HT1080 (cell line): ENCODE measurements around the gene PBX2. TPM values are rescaled to one million over a fixed set of nuclear protein-coding genes. Genes with fewer than 3 reads are reported as not detected.
"Not testable (repeated sequence)": the region's sequence is repeated elsewhere in the genome, so short reads cannot be mapped to it uniquely, and the experiment has no call there.

Source experiments
- DNase-seq: peaks from one replicate; pipeline ENCODE4 v3.0.0-alpha.2; 2015; ENCODE audit warnings: low read depth
- polyA plus RNA-seq, 2 experiments: library from polyadenylated mRNA; depleted of rRNA; stranded (reverse); fragments of >200 nt; gene quantifications; 2 replicates each; pipeline ENCODE4 v1.2.3, GENCODE V29; 2015
- total RNA-seq: library from RNA; depleted of rRNA; stranded (reverse); fragments of >200 nt; shearing (Covaris generic); gene quantifications from 2 replicates; pipeline ENCODE4 v1.2.3, GENCODE V29; 2014; rRNA removed

Gene PBX2
- total RNA-seq: 28.9 and 31.4 TPM in 2 replicates
- 43.3 and 47.1 TPM in 2 replicates for polyA plus RNA-seq (2015; cell fraction: cytosol; rRNA removed)
- 126 and 127 TPM in 2 replicates for polyA plus RNA-seq (2015; cell fraction: nucleus; rRNA removed)

- peak; percentile 82 for DNase-seq
These were observed at the start of gene PBX2 for GRCh38 chr6:32190054-32190851. Gene PBX2, minus strand, starts transcription at chr6:32190202. Its CDS starts 287 bp downstream, at chr6:32189915.

- DNase-seq: no peak
These were observed 49.5 kb upstream of the PBX2 start for GRCh38 chr6:32239462-32239861.

GRCh38 chr6:32234934-32235333, 44.9 kb upstream of the PBX2 start:
- DNase-seq: no peak

- no peak for DNase-seq
These were observed 36.4 kb upstream of the PBX2 start for GRCh38 chr6:32226434-32226833.

GRCh38 chr6:32224696-32225095, 34.7 kb upstream of the PBX2 start:
- no peak for DNase-seq

DNA sequence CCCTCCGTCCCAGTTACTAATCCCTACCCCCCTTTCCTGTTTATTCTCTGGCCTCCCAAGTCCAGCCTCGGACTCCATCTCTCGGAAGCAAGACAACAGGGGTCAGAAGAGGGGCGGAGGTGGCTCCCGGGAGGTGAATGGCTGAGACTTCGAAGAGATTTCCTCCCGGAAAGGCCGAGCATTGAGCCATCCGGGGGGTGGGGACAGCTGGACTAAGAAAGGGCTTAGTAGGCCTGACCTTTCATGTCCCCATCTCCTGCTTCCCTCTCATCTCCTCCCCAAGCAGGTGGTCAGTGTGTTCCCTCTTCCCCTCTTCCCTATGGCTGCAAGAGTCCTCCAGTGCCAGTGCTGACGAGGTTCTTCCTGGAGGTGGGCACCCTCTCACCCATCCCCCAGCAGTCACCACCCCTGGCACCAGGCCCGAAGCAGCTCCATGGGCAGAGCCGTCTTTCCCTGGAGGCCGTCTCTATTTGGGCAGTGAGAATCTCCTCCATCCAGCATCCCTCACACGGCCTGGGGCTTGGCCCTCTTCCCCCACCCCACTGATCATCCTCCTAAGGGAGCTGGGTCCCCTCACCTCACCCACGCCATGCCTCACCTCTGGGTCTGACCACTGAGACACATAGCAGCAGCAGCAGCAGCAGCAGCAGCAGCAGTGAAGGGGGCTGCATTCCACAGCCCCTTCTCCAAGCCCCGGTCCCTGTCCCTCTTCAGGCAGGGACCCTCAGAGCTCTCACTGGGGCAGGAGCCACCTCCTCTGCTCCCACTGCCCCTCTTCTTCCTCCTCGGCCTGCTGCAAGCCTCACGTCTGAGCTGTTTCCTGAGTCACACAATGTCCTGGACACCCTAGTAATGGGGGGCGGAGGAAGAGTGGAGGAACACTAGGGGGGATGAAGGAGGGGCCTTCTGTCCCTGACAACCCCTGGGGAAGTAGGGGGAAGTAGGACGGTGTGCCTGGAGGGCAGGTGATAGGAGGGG, 33.5 kb upstream of the PBX2 start, which contains the start of gene NOTCH4:
Gene NOTCH4, minus strand, starts transcription at position 810 of the 978 bp plus-strand sequence. Its CDS starts 139 bp downstream, at position 671.
- DNase-seq: no peak

DNA sequence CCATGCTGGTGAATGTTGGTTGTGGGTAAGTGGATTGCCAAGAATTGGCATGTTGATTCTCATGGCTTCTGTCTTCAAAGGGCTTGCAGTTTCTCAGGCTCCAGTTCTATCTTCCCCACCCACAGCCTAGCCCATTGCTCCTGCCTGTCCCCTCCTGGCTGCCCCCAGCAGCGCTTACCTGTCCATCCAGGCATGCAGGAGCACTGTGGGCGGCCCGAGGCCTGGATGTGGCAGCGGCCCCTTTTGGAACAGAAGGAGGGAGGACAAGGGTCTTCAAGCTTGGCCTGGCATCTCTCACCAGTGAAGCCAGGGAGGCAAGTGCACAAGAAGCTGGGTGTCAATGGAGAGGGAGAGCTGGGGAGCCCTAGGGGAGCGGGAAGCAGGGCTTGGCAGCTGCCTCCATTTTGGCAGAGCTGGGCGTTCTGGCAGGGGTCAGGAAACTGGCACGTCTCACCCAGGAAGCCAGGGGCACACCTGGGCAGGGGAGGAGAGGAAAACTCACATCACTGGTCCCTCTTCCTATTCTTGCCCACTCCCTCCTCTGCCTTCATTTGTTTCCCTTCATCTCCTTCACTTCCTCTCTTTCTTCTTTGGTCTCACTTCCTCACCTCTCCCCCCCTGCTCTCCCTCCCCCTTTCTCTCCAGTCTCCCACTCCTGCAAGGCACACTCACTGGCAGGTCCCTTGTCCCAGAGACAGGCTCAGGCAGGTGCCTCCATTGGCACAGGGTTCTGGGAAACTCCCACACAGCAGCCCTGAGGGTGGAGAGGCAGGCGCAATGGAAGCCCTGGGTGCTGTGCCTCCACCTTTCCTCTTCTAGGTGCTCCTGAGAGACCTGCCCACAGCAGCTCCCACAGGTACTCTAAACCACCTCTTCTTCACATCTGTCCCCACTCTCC, 32.6 kb upstream of the PBX2 start:
- DNase-seq: no peak

GRCh38 chr6:32220021-32220420, 30.0 kb upstream of the PBX2 start:
- DNase-seq: no peak

- no peak for DNase-seq
These were observed 28.2 kb upstream of the PBX2 start for GRCh38 chr6:32218167-32218566.

- no peak for DNase-seq
These were observed 27.0 kb upstream of the PBX2 start for GRCh38 chr6:32216998-32217397.

- no peak for DNase-seq
These were observed 26.3 kb upstream of the PBX2 start for GRCh38 chr6:32216285-32216684.

GRCh38 chr6:32215617-32216016, 25.6 kb upstream of the PBX2 start:
- no peak for DNase-seq

GRCh38 chr6:32214126-32214525, 24.1 kb upstream of the PBX2 start:
- DNase-seq: no peak

- DNase-seq: no peak
These were observed 23.6 kb upstream of the PBX2 start for GRCh38 chr6:32213649-32214048.

- no peak for DNase-seq
These were observed 22.2 kb upstream of the PBX2 start for GRCh38 chr6:32212076-32212760.

- DNase-seq: not testable (repeated sequence)
These were observed 21.4 kb upstream of the PBX2 start for GRCh38 chr6:32211432-32211831.

GRCh38 chr6:32210191-32210601, 20.2 kb upstream of the PBX2 start:
- DNase-seq: no peak

GRCh38 chr6:32208996-32209395, 19.0 kb upstream of the PBX2 start:
- no peak for DNase-seq

- DNase-seq: no peak
These were observed 14.3 kb upstream of the PBX2 start for GRCh38 chr6:32204268-32204715.
